ENCODE data around the gene ELOVL3.

ELOVL3 gene

GRCh38 chr10:102242118-102242485 is 16.0 kb downstream of the ELOVL3 start:
- Histone ChIP-seq H3K9me3 (ENCODE audit: insufficient read depth, low read length, severe bottlenecking) (no peaks in the 10 kb centered on the region), H3K4me3 (ENCODE audit: low read depth in 1 of 2, low read length in 2 of 2) (no peak overlapping the region), H3K9ac (ENCODE audit: low read depth, low read length) (no peak overlapping the region), H3K27me3 (ENCODE audit: insufficient read depth, low read length, poor library complexity) (peaks cover 8% of the 10 kb centered on the region), H3K4me2 (ENCODE audit: insufficient read depth, low read length) (no peak overlapping the region), H3K4me1 (ENCODE audit: insufficient read depth, low read length) (peaks cover 21% of the 10 kb centered on the region), H2AFZ (ENCODE audit: low read depth, low read length) (no peak overlapping the region), H3K36me3 (ENCODE audit: insufficient read depth, low read length) (no peaks in the 10 kb centered on the region; the same call in 1 of the 2 replicates), H4K20me1 (ENCODE audit: insufficient read depth, low read length) (peaks cover 12% of the 10 kb centered on the region; the same call in 1 of the 2 replicates), H3K27ac (ENCODE audit: low read length) (no peak overlapping the region), H3K79me2 (ENCODE audit: insufficient read depth, low read length) (peaks cover 18% of the 10 kb centered on the region)
- DNase-seq (no peak), ATAC-seq (ENCODE audit: insufficient read depth, low read depth) (no peak)
- TF ChIP-seq CTCF (IDR thresholded peaks at IDR 0.05; ENCODE audit: borderline replicate concordance, extremely low read depth, low read length, poor library complexity, severe bottlenecking) (no peak), EZH2 (IDR thresholded peaks at IDR 0.05; ENCODE audit: borderline replicate concordance, low read depth, low read length, severe bottlenecking) (no peak)

GRCh38 chr10:102243309-102243708 is 17.2 kb downstream of the ELOVL3 start:
- peaks cover 30% of the 10 kb centered on the region for H3K79me2 ChIP-seq (ENCODE audit: insufficient read depth, low read length)
- no peak overlapping the region for H3K9ac ChIP-seq (ENCODE audit: low read depth, low read length)
- no peak overlapping the region for H3K4me2 ChIP-seq (ENCODE audit: insufficient read depth, low read length)
- no peaks in the 10 kb centered on the region for H3K9me3 ChIP-seq (ENCODE audit: insufficient read depth, low read length, severe bottlenecking)
- H3K4me1 ChIP-seq (ENCODE audit: insufficient read depth, low read length): peaks cover 32% of the 10 kb centered on the region
- peaks cover 9% of the 10 kb centered on the region for H3K36me3 ChIP-seq (ENCODE audit: insufficient read depth, low read length)
- DNase-seq (no peak), ATAC-seq (ENCODE audit: insufficient read depth, low read depth) (no peak)
- H4K20me1 ChIP-seq (ENCODE audit: insufficient read depth, low read length): peaks cover 22% of the 10 kb centered on the region; the same call in 1 of the 2 replicates
- no peak overlapping the region for H2AFZ ChIP-seq (ENCODE audit: low read depth, low read length)
- H3K27me3 ChIP-seq (ENCODE audit: insufficient read depth, low read length, poor library complexity): peaks cover under 1% of the 10 kb centered on the region
- H3K4me3 ChIP-seq (ENCODE audit: low read depth in 1 of 2, low read length in 2 of 2): no peak overlapping the region
- TF ChIP-seq CTCF (IDR thresholded peaks at IDR 0.05; ENCODE audit: borderline replicate concordance, extremely low read depth, low read length, poor library complexity, severe bottlenecking): no peak
- TF ChIP-seq EZH2 (IDR thresholded peaks at IDR 0.05; ENCODE audit: borderline replicate concordance, low read depth, low read length, severe bottlenecking): no peak
- H3K27ac ChIP-seq (ENCODE audit: low read length): no peak overlapping the region

GRCh38 chr10:102245082-102245931 is 19.2 kb downstream of the ELOVL3 start, which contains the start of gene GBF1:
Gene GBF1 (plus strand): TSS chr10:102245532. CDS start chr10:102258939, 13,407 bp downstream.
- peak within 1 kb of the TSS; percentile 63 for H3K9ac ChIP-seq (ENCODE audit: low read depth, low read length)
- H3K4me1 ChIP-seq (ENCODE audit: insufficient read depth, low read length): peaks cover 33% of the 10 kb centered on the region
- H3K9me3 ChIP-seq (ENCODE audit: insufficient read depth, low read length, severe bottlenecking): no peaks in the 10 kb centered on the region
- peak within 1 kb of the TSS; percentile 80 for H3K27ac ChIP-seq (ENCODE audit: low read length)
- peaks cover 14% of the 10 kb centered on the region for H3K36me3 ChIP-seq (ENCODE audit: insufficient read depth, low read length)
- peak within 1 kb of the TSS; percentile 57 to 74 for H3K4me3 ChIP-seq (ENCODE audit: low read depth in 1 of 2, low read length in 2 of 2)
- ATAC-seq (ENCODE audit: insufficient read depth, low read depth) (peak; percentile 94), DNase-seq (peak; percentile 95)
- TF ChIP-seq EZH2 (IDR thresholded peaks at IDR 0.05; ENCODE audit: borderline replicate concordance, low read depth, low read length, severe bottlenecking): no peak
- TF ChIP-seq CTCF (IDR thresholded peaks at IDR 0.05; ENCODE audit: borderline replicate concordance, extremely low read depth, low read length, poor library complexity, severe bottlenecking): no peak
- H3K79me2 ChIP-seq (ENCODE audit: insufficient read depth, low read length): peaks cover 50% of the 10 kb centered on the region
- peak within 1 kb of the TSS; percentile 87 for H3K4me2 ChIP-seq (ENCODE audit: insufficient read depth, low read length)
- H3K27me3 ChIP-seq (ENCODE audit: insufficient read depth, low read length, poor library complexity): no peaks in the 10 kb centered on the region
- peak within 1 kb of the TSS; percentile 87 for H2AFZ ChIP-seq (ENCODE audit: low read depth, low read length)
- H4K20me1 ChIP-seq (ENCODE audit: insufficient read depth, low read length): peaks cover 32% of the 10 kb centered on the region; the same call in 1 of the 2 replicates
